Panc1 (cell line): ENCODE measurements around the gene DGCR6.
"Not testable (repeated sequence)": the region's sequence is repeated elsewhere in the genome, so short reads cannot be mapped to it uniquely, and the experiment has no call there.

Experiments used
- POLR2AphosphoS5 ChIP-seq: IDR thresholded peaks from 2 replicates; pipeline ENCODE4 v1.6.1; 2012; ENCODE audit warnings: mild to moderate bottlenecking, low read depth, low read length, moderate library complexity
- SIN3A ChIP-seq: IDR thresholded peaks from 2 replicates; pipeline ENCODE4 v1.6.1; 2012; ENCODE audit warnings: low read depth, mild to moderate bottlenecking, low read length, moderate library complexity, borderline replicate concordance; ENCODE audit not compliant: insufficient read depth
- TCF7L2 ChIP-seq: IDR thresholded peaks from 2 replicates; pipeline ENCODE4 v1.6.1; 2011; ENCODE audit warnings: mild to moderate bottlenecking, low read depth, low read length, inconsistent platforms
- TF ChIP-seq, protein P1 (sequence below), 2 experiments: IDR thresholded peaks; 2 replicates each; pipeline ENCODE4 v1.6.1; 2011 to 2012; ENCODE audit warnings: low read depth in 2 of 2, control low read depth in 1 of 2, low read length in 1 of 2, mild to moderate bottlenecking in 1 of 2, moderate library complexity in 1 of 2; ENCODE audit not compliant: insufficient read depth in 1 of 2
- TF ChIP-seq, protein P2 (sequence below): fragments of 450-650 bp; IDR thresholded peaks from 2 replicates; pipeline ENCODE4 v1.5.1; 2017; ENCODE audit warnings: mild to moderate bottlenecking

DNA sequence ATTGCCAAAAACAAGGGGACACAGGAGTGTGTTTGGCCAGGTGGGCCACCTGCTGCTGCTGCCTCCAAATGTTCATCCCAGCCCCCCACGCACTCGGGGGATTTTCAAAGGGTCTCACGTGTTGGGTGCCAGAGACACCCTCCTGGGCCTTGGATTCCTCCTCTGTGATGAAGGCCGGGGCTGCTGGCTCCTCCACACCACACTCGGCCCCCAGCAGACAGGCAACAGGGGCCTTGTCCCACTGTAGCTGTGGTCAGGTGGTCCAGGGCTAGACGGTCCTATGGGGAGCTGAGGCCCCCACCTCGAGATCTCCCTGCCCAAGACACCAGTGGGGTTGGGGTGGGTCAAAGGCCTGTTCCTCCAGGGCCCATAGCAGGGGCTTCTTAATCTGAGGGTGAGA is 55.1 kb downstream of the DGCR6 start:
- not testable (repeated sequence) for TF ChIP-seq SIN3A, POLR2AphosphoS5, TCF7L2
- TF ChIP-seq, protein P1, sequence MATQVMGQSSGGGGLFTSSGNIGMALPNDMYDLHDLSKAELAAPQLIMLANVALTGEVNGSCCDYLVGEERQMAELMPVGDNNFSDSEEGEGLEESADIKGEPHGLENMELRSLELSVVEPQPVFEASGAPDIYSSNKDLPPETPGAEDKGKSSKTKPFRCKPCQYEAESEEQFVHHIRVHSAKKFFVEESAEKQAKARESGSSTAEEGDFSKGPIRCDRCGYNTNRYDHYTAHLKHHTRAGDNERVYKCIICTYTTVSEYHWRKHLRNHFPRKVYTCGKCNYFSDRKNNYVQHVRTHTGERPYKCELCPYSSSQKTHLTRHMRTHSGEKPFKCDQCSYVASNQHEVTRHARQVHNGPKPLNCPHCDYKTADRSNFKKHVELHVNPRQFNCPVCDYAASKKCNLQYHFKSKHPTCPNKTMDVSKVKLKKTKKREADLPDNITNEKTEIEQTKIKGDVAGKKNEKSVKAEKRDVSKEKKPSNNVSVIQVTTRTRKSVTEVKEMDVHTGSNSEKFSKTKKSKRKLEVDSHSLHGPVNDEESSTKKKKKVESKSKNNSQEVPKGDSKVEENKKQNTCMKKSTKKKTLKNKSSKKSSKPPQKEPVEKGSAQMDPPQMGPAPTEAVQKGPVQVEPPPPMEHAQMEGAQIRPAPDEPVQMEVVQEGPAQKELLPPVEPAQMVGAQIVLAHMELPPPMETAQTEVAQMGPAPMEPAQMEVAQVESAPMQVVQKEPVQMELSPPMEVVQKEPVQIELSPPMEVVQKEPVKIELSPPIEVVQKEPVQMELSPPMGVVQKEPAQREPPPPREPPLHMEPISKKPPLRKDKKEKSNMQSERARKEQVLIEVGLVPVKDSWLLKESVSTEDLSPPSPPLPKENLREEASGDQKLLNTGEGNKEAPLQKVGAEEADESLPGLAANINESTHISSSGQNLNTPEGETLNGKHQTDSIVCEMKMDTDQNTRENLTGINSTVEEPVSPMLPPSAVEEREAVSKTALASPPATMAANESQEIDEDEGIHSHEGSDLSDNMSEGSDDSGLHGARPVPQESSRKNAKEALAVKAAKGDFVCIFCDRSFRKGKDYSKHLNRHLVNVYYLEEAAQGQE (IDR thresholded peaks at IDR 0.05; ENCODE audit: insufficient read depth in 1 of 2, low read depth in 2 of 2, low read length in 1 of 2), result not testable (repeated sequence)
- TF ChIP-seq, protein P2, sequence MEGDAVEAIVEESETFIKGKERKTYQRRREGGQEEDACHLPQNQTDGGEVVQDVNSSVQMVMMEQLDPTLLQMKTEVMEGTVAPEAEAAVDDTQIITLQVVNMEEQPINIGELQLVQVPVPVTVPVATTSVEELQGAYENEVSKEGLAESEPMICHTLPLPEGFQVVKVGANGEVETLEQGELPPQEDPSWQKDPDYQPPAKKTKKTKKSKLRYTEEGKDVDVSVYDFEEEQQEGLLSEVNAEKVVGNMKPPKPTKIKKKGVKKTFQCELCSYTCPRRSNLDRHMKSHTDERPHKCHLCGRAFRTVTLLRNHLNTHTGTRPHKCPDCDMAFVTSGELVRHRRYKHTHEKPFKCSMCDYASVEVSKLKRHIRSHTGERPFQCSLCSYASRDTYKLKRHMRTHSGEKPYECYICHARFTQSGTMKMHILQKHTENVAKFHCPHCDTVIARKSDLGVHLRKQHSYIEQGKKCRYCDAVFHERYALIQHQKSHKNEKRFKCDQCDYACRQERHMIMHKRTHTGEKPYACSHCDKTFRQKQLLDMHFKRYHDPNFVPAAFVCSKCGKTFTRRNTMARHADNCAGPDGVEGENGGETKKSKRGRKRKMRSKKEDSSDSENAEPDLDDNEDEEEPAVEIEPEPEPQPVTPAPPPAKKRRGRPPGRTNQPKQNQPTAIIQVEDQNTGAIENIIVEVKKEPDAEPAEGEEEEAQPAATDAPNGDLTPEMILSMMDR, result not testable (repeated sequence)
